ENCODE measurements around the gene MED13. TPM values are rescaled to one million over a fixed set of nuclear protein-coding genes. Genes with fewer than 3 reads are reported as not detected.
A peak's percentile ranks its signal among the peaks of the same experiment; 100 is the strongest.

MED13 gene
- total RNA-seq, 2 donors from 2014 or later, result 66.0 to 67.7 TPM

- Mint-ChIP-seq H3K27me3 (ENCODE audit: insufficient read depth) (no peaks in the 10 kb centered on the region), H3K36me3 (ENCODE audit: low read depth) (peaks cover 22% of the 10 kb centered on the region), H3K4me3 (peak overlapping the region; percentile 89), H3K27ac (peak overlapping the region; percentile 88), H3K9me3 (no peaks in the 10 kb centered on the region), H3K4me1 (peaks cover 36% of the 10 kb centered on the region)
- H3K4me1 ChIP-seq (ENCODE audit: control insufficient read depth, insufficient read depth, low read length), result no peaks in the 10 kb centered on the region
- H3K4me3 ChIP-seq (ENCODE audit: low read length), result peak overlapping the region; percentile 95
- no peaks in the 10 kb centered on the region for H3K9me3 ChIP-seq (ENCODE audit: control insufficient read depth, low read length)
- H3K27me3 ChIP-seq (ENCODE audit: control insufficient read depth, insufficient read depth, low read length, poor library complexity, severe bottlenecking), result no peaks in the 10 kb centered on the region
- H3K36me3 ChIP-seq (ENCODE audit: control insufficient read depth, insufficient read depth, low read length), result peaks cover 24% of the 10 kb centered on the region
- whole genome bisulfite sequencing, 2 experiments (ENCODE audit: insufficient coverage in 1 of 2, insufficient read length in 1 of 2), result 0 to 4% methylated on average over 3 to 5 of the region's 5 CpGs
- DNase-seq, result no peak
- H3K27ac ChIP-seq (ENCODE audit: low read depth, low read length), result no peak overlapping the region
- no peak for TF ChIP-seq CTCF (conservative IDR thresholded peaks at IDR 0.05)
- H3K9ac ChIP-seq (ENCODE audit: extremely low read depth, low read length, poor library complexity, severe bottlenecking), result peak overlapping the region; percentile 77
Measured at GRCh38 chr17:62064029-62064790, 868 bp downstream of the MED13 start.

- Mint-ChIP-seq H3K9me3 (no peaks in the 10 kb centered on the region), H3K4me1 (peaks cover 38% of the 10 kb centered on the region), H3K4me3 (peak overlapping the region; percentile 89), H3K27me3 (ENCODE audit: insufficient read depth) (no peaks in the 10 kb centered on the region), H3K36me3 (ENCODE audit: low read depth) (peaks cover 29% of the 10 kb centered on the region), H3K27ac (no peak overlapping the region)
- no peaks in the 10 kb centered on the region for H3K4me1 ChIP-seq (ENCODE audit: control insufficient read depth, insufficient read depth, low read length)
- H3K4me3 ChIP-seq (ENCODE audit: low read length), result peak overlapping the region; percentile 95
- no peaks in the 10 kb centered on the region for H3K9me3 ChIP-seq (ENCODE audit: control insufficient read depth, low read length)
- no peak overlapping the region for H3K27ac ChIP-seq (ENCODE audit: low read depth, low read length)
- H3K9ac ChIP-seq (ENCODE audit: extremely low read depth, low read length, poor library complexity, severe bottlenecking), result peak overlapping the region; percentile 77
- 76 to 87% methylated on average over 3 of the region's 3 CpGs for WGBS, 2 experiments (ENCODE audit: insufficient coverage in 1 of 2, insufficient read length in 1 of 2)
- TF ChIP-seq CTCF (conservative IDR thresholded peaks at IDR 0.05), result no peak
- no peak for DNase-seq
- no peaks in the 10 kb centered on the region for H3K27me3 ChIP-seq (ENCODE audit: control insufficient read depth, insufficient read depth, low read length, poor library complexity, severe bottlenecking)
- peaks cover 31% of the 10 kb centered on the region for H3K36me3 ChIP-seq (ENCODE audit: control insufficient read depth, insufficient read depth, low read length)
Measured at GRCh38 chr17:62062944-62063343, 2.1 kb downstream of the MED13 start.

- H3K9ac ChIP-seq (ENCODE audit: extremely low read depth, low read length, poor library complexity, severe bottlenecking), result no peak overlapping the region
- no peaks in the 10 kb centered on the region for H3K9me3 ChIP-seq (ENCODE audit: control insufficient read depth, low read length)
- TF ChIP-seq CTCF (conservative IDR thresholded peaks at IDR 0.05), result no peak
- H3K36me3 Mint-ChIP-seq (ENCODE audit: low read depth), result peaks cover 30% of the 10 kb centered on the region
- peak overlapping the region; percentile 89 for H3K4me3 Mint-ChIP-seq
- H3K27ac ChIP-seq (ENCODE audit: low read depth, low read length), result no peak overlapping the region
- no peak overlapping the region for H3K27ac Mint-ChIP-seq
- H3K4me1 Mint-ChIP-seq, result peaks cover 42% of the 10 kb centered on the region
- no peaks in the 10 kb centered on the region for H3K9me3 Mint-ChIP-seq
- H3K36me3 ChIP-seq (ENCODE audit: control insufficient read depth, insufficient read depth, low read length), result peaks cover 36% of the 10 kb centered on the region
- peak overlapping the region; percentile 95 for H3K4me3 ChIP-seq (ENCODE audit: low read length)
- H3K4me1 ChIP-seq (ENCODE audit: control insufficient read depth, insufficient read depth, low read length), result peaks cover 2% of the 10 kb centered on the region
- no peaks in the 10 kb centered on the region for H3K27me3 Mint-ChIP-seq (ENCODE audit: insufficient read depth)
- DNase-seq, result no peak
- no peaks in the 10 kb centered on the region for H3K27me3 ChIP-seq (ENCODE audit: control insufficient read depth, insufficient read depth, low read length, poor library complexity, severe bottlenecking)
- WGBS, 2 experiments (ENCODE audit: insufficient coverage in 1 of 2, insufficient read length in 1 of 2), result 93% methylated on average over 1 of the region's 1 CpG; no CpG with 5 or more reads in 1 of the 2 experiments
Measured at GRCh38 chr17:62062302-62062701, 2.8 kb downstream of the MED13 start.

Measured in endodermal cell (in vitro differentiated cells).